ENCODE measurements around the gene CHAT. TPM values are rescaled to one million over a fixed set of nuclear protein-coding genes. Genes with fewer than 3 reads are reported as not detected.

The CHAT gene
- total RNA-seq, 1 experiment from 2014 or later, result not detected

GRCh38 chr10:49655099-49655498, 41.3 kb downstream of the CHAT start:
- no peak for DNase-seq (ENCODE audit: low read depth, low spot score)
- intact Hi-C loops (cut with micrococcal nuclease), result no loop called here
- Histone ChIP-seq H3K4me3 (replicated peaks in 1 of 2; ENCODE audit: low read depth in 1 of 2, low read length in 2 of 2) (no peak overlapping the region), H3K27me3 (ENCODE audit: insufficient read depth, low read length) (no peaks in the 10 kb centered on the region), H3K79me2 (ENCODE audit: insufficient read depth, low read length) (no peaks in the 10 kb centered on the region), H3K9me2 (ENCODE audit: insufficient read depth) (no peaks in the 10 kb centered on the region), H4K20me1 (ENCODE audit: insufficient read depth) (no peaks in the 10 kb centered on the region), H2AFZ (ENCODE audit: low read depth, low read length, poor library complexity, severe bottlenecking) (no peak overlapping the region), H3K36me3 (ENCODE audit: control insufficient read depth in 1 of 2, insufficient read depth in 2 of 2, low read length in 2 of 2) (no peaks in the 10 kb centered on the region), H3K4me1 (ENCODE audit: control insufficient read depth in 1 of 2, insufficient read depth in 2 of 2, low read length in 2 of 2) (no peaks in the 10 kb centered on the region), H3K9ac (ENCODE audit: low read length) (no peak overlapping the region), H3K27ac (ENCODE audit: low read depth, low read length) (no peak overlapping the region), H3K4me2 (ENCODE audit: low read length) (no peak overlapping the region), H3K9me3 (ENCODE audit: control insufficient read depth in 1 of 2, insufficient read depth in 1 of 2, low read depth in 1 of 2, low read length in 2 of 2) (peaks cover 0 to 7% of the 10 kb centered on the region in 2 experiments; a peak in 1 of 4 replicates)
- RAD21 ChIA-PET (ENCODE audit: low non-redundant PET in 1 of 2, low total read pairs in 2 of 2, uncharacterized antibody in 2 of 2, unreplicated experiment in 2 of 2), result no interaction called here
- CTCF ChIA-PET, result interaction anchor here (0.8 kb wide), 1 partner anchor 60 kb away, joined by 3 read pairs; no protein-coding TSS in a partner anchor
- TF ChIP-seq, protein P1, sequence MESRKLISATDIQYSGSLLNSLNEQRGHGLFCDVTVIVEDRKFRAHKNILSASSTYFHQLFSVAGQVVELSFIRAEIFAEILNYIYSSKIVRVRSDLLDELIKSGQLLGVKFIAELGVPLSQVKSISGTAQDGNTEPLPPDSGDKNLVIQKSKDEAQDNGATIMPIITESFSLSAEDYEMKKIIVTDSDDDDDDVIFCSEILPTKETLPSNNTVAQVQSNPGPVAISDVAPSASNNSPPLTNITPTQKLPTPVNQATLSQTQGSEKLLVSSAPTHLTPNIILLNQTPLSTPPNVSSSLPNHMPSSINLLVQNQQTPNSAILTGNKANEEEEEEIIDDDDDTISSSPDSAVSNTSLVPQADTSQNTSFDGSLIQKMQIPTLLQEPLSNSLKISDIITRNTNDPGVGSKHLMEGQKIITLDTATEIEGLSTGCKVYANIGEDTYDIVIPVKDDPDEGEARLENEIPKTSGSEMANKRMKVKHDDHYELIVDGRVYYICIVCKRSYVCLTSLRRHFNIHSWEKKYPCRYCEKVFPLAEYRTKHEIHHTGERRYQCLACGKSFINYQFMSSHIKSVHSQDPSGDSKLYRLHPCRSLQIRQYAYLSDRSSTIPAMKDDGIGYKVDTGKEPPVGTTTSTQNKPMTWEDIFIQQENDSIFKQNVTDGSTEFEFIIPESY (IDR thresholded peaks at IDR 0.05; ENCODE audit: extremely low read depth, insufficient replicate concordance, low read length), result no peak
- TF ChIP-seq ELF1 (IDR thresholded peaks at IDR 0.05; ENCODE audit: borderline replicate concordance, low read depth), result no peak
- TF ChIP-seq TCF7L2 (IDR thresholded peaks at IDR 0.05; ENCODE audit: borderline replicate concordance, extremely low read depth, insufficient read depth, insufficient read length), result no peak
- TF ChIP-seq RAD21 (IDR thresholded peaks at IDR 0.05; ENCODE audit: low read depth), result no peak
- TF ChIP-seq EGR1 (IDR thresholded peaks at IDR 0.05; ENCODE audit: low read depth), result no peak
- no peak for TF ChIP-seq POLR2A (IDR thresholded peaks at IDR 0.05; ENCODE audit: borderline replicate concordance, extremely low read depth, insufficient read depth, insufficient read length)
- TF ChIP-seq SIN3A (IDR thresholded peaks at IDR 0.05; ENCODE audit: low read depth), result no peak
- TF ChIP-seq, protein P2, sequence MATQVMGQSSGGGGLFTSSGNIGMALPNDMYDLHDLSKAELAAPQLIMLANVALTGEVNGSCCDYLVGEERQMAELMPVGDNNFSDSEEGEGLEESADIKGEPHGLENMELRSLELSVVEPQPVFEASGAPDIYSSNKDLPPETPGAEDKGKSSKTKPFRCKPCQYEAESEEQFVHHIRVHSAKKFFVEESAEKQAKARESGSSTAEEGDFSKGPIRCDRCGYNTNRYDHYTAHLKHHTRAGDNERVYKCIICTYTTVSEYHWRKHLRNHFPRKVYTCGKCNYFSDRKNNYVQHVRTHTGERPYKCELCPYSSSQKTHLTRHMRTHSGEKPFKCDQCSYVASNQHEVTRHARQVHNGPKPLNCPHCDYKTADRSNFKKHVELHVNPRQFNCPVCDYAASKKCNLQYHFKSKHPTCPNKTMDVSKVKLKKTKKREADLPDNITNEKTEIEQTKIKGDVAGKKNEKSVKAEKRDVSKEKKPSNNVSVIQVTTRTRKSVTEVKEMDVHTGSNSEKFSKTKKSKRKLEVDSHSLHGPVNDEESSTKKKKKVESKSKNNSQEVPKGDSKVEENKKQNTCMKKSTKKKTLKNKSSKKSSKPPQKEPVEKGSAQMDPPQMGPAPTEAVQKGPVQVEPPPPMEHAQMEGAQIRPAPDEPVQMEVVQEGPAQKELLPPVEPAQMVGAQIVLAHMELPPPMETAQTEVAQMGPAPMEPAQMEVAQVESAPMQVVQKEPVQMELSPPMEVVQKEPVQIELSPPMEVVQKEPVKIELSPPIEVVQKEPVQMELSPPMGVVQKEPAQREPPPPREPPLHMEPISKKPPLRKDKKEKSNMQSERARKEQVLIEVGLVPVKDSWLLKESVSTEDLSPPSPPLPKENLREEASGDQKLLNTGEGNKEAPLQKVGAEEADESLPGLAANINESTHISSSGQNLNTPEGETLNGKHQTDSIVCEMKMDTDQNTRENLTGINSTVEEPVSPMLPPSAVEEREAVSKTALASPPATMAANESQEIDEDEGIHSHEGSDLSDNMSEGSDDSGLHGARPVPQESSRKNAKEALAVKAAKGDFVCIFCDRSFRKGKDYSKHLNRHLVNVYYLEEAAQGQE (IDR thresholded peaks at IDR 0.05; ENCODE audit: low read depth), result no peak
- no peak for TF ChIP-seq YY1 (IDR thresholded peaks at IDR 0.05; ENCODE audit: extremely low read depth, insufficient replicate concordance, low read depth, low read length)
- TF ChIP-seq, protein P3, sequence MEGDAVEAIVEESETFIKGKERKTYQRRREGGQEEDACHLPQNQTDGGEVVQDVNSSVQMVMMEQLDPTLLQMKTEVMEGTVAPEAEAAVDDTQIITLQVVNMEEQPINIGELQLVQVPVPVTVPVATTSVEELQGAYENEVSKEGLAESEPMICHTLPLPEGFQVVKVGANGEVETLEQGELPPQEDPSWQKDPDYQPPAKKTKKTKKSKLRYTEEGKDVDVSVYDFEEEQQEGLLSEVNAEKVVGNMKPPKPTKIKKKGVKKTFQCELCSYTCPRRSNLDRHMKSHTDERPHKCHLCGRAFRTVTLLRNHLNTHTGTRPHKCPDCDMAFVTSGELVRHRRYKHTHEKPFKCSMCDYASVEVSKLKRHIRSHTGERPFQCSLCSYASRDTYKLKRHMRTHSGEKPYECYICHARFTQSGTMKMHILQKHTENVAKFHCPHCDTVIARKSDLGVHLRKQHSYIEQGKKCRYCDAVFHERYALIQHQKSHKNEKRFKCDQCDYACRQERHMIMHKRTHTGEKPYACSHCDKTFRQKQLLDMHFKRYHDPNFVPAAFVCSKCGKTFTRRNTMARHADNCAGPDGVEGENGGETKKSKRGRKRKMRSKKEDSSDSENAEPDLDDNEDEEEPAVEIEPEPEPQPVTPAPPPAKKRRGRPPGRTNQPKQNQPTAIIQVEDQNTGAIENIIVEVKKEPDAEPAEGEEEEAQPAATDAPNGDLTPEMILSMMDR (IDR thresholded peaks at IDR 0.05 in 2 of 3, conservative IDR thresholded peaks at IDR 0.05 in 1 of 3; ENCODE audit: borderline replicate concordance in 1 of 3, insufficient read depth in 1 of 3, low read depth in 2 of 3, low read length in 2 of 3), result no peak
- TF ChIP-seq SP1 (IDR thresholded peaks at IDR 0.05; ENCODE audit: low read depth), result no peak
- no peak for TF ChIP-seq FOSL1 (IDR thresholded peaks at IDR 0.05; ENCODE audit: low read depth)
- TF ChIP-seq EZH2 (IDR thresholded peaks at IDR 0.05), result no peak
- no TSS peak for BruUV-seq (replicated peaks)
- ATAC-seq, result no peak
- POLR2A ChIA-PET, result no interaction called here

All from HCT116 (cell line).